Activated CD4-positive, alpha-beta T cell treated with anti-CD3 and anti-CD28 coated beads for 36 hours (primary cell): Measurements from ENCODE around the gene UBE3B. TPM values are rescaled to one million over a fixed set of nuclear protein-coding genes. Genes with fewer than 3 reads are reported as not detected.

ENCODE experiments used
- ATAC-seq: fragments of 200-7000 bp; cut with Tn5 transposase; one replicate; pipeline ENCODE4 v1.10.0; 2021; ENCODE audit warnings: mild to moderate bottlenecking, moderate library complexity
- CTCF ChIA-PET: fragments of 350-600 bp; sonication (Branson Sonifier 250); formaldehyde crosslinking; loops from one replicate; lab custom pipeline; 2021; ENCODE audit warnings: antibody characterized with exemption; lab: Charles Lee
- POLR2A ChIA-PET: fragments of 350-600 bp; sonication (Branson Sonifier 250); formaldehyde crosslinking; loops from one replicate; lab custom pipeline; 2021; ENCODE audit warnings: antibody characterized with exemption, inconsistent platforms; lab: Charles Lee
- DNase-seq: peaks from one replicate; pipeline ENCODE4 v3.0.0-alpha.2; 2020
- H3K27ac Mint-ChIP-seq: one replicate; pipeline ENCODE4 v1.8.0; 2021; ENCODE audit warnings: mixed read lengths
- H3K27me3 Mint-ChIP-seq: one replicate; pipeline ENCODE4 v1.8.0; 2021; ENCODE audit warnings: mixed read lengths
- H3K36me3 Mint-ChIP-seq: one replicate; pipeline ENCODE4 v1.8.0; 2021; ENCODE audit warnings: low read depth, mixed read lengths
- H3K4me1 Mint-ChIP-seq: one replicate; pipeline ENCODE4 v1.8.0; 2021; ENCODE audit warnings: mixed read lengths
- H3K4me3 Mint-ChIP-seq: one replicate; pipeline ENCODE4 v1.8.0; 2021; ENCODE audit warnings: mild to moderate bottlenecking, moderate library complexity, mixed read lengths
- H3K9me3 Mint-ChIP-seq: one replicate; pipeline ENCODE4 v1.8.0; 2021; ENCODE audit warnings: low read depth, mixed read lengths
- intact Hi-C, 2 experiments: fragments of 100-400 bp; cut with DNase I in 1 of 2; cut with micrococcal nuclease in 1 of 2; formaldehyde crosslinking; loops; one replicate each; pipeline versions ENCODE4 v1.14.2 to v1.15.1; 2022 to 2024; cut with DNase I, micrococcal nuclease
- total RNA-seq, 2 experiments: library from RNA; stranded (reverse); gene quantifications; one replicate each; pipeline ENCODE4 v1.2.3, GENCODE V29; 2021

The UBE3B gene
- total RNA-seq, 2 experiments from 2014 or later: 25.7 to 27.2 TPM

DNA sequence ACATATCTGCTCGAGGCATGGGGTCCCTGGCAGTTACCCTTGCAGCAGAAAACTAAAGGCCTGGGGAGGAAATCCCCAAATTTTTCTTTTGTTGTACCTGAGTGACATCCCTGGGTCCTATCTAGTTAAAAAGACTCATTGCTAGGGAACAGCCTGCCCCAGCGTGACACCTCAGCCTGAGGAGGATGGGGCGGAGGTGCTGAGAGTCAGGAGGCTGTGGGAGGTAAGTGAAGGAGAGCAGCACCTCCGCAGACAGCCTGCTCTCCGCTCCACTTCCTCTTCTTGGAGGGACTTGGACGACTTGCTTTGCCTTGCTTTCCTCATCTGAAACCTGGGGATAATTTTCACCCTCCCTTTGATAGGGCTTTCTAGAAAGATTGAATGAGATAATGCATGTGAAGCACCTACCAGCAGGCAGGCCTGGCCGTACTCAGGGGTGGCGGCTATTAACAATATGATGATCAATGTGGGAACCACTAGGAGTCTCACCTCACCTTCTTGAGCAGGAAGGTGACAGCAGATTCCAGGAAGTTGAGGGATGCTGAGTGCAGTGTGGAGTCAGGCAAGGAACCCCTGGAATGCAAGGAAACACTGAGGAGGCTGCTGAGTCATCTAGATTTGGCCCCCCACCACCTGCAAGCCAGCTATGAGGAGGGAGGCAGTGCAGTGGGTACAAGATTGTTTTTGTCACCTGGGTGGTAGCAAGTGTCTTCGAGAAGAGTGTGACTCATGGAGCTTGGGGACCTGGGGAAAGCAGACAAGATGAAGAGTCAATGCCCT, 23.2 kb downstream of the UBE3B start:
- Mint-ChIP-seq H3K4me1 (no peaks in the 10 kb centered on the region), H3K4me3 (no peak overlapping the region), H3K27ac (no peak overlapping the region), H3K36me3 (peaks cover 50% of the 10 kb centered on the region), H3K9me3 (no peaks in the 10 kb centered on the region), H3K27me3 (no peaks in the 10 kb centered on the region)
- POLR2A ChIA-PET: no interaction called here
- CTCF ChIA-PET: no interaction called here
- ATAC-seq (no peak), DNase-seq (no peak)
- intact Hi-C loops: no loop called here

DNA sequence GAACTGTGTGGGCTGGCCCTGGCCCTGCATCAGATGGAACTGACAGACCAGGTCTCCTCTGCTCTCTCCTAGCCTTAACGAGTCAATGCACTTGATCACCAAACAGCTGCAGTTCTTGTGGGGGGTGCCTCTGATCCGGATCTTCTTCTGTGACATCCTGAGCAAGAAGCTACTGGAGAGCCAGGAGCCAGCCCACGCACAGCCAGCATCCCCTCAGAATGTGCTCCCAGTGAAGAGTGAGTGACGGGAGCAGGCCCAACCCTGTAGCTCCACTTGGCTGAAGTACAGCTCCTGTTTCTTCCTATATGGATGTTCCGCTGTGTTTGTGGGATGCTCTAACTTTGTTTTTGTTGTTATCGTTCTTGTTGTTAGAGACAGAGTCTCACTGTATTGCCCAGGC, 23.9 kb downstream of the UBE3B start:
- Mint-ChIP-seq H3K27ac (no peak overlapping the region), H3K4me3 (no peak overlapping the region), H3K36me3 (peaks cover 50% of the 10 kb centered on the region), H3K9me3 (no peaks in the 10 kb centered on the region), H3K4me1 (no peaks in the 10 kb centered on the region), H3K27me3 (no peaks in the 10 kb centered on the region)
- POLR2A ChIA-PET: no interaction called here
- DNase-seq (no peak), ATAC-seq (no peak)
- intact Hi-C loops: no loop called here
- CTCF ChIA-PET: interaction anchor here (0.6 kb wide), 1 partner anchor 11 kb away, joined by 3 read pairs; no protein-coding TSS in a partner anchor

DNA sequence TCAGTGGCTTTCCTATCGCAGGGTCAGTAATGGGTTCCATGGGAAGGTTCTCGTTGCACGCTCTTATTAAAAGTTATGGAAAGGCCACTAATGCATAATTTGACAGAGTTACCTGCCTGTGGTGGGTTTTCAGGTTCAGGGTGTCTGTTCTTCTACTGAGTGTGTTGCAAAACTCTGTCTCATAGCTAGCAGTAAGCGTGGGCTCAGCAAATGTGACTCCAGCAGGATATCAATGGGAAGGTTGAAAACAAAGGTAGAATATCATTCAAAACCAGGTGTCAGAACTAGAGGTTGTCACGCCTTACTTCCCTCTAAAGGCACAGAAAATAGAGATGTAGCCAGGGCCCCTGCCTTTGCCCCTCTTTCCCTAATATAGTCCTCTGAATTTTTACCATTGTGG, 24.9 kb downstream of the UBE3B start:
- Mint-ChIP-seq H3K4me1 (no peaks in the 10 kb centered on the region), H3K27me3 (no peaks in the 10 kb centered on the region), H3K9me3 (no peaks in the 10 kb centered on the region), H3K36me3 (peaks cover 46% of the 10 kb centered on the region), H3K27ac (no peak overlapping the region), H3K4me3 (no peak overlapping the region)
- intact Hi-C loops: no loop called here
- POLR2A ChIA-PET: no interaction called here
- CTCF ChIA-PET: interaction anchor here (0.7 kb wide), 1 partner anchor 730 kb away, joined by 3 read pairs; no protein-coding TSS in a partner anchor
- DNase-seq: no peak
- ATAC-seq: no peak

DNA sequence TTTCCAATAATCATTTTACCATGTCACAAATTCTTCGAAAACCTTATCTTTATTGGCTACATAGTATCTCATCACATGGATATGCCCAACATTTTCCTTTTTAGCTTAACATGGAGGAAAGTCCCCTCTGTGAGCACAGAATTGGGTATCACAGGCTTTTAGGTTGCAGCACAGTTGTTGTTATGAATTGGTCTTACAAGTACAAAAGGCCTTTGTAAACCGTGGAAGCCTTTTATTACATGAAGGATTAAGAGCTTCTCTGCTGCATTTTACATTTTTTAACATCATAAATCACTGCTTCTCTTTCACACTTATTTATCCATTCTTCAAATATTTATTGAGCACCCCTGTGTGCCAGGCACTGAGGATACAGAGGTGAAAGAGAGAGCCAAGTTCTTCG, 26.2 kb downstream of the UBE3B start:
- intact Hi-C loops: no loop called here
- no peaks in the 10 kb centered on the region for H3K4me1 Mint-ChIP-seq
- peaks cover 37% of the 10 kb centered on the region for H3K36me3 Mint-ChIP-seq
- no peaks in the 10 kb centered on the region for H3K27me3 Mint-ChIP-seq
- ChIA-PET POLR2A (no interaction called here), CTCF (interaction anchor here (0.9 kb wide), 1 partner anchor 94 kb away, joined by 4 read pairs; no protein-coding TSS in a partner anchor)
- DNase-seq: no peak
- H3K27ac Mint-ChIP-seq: no peak overlapping the region
- ATAC-seq: no peak
- H3K9me3 Mint-ChIP-seq: no peaks in the 10 kb centered on the region
- no peak overlapping the region for H3K4me3 Mint-ChIP-seq

DNA sequence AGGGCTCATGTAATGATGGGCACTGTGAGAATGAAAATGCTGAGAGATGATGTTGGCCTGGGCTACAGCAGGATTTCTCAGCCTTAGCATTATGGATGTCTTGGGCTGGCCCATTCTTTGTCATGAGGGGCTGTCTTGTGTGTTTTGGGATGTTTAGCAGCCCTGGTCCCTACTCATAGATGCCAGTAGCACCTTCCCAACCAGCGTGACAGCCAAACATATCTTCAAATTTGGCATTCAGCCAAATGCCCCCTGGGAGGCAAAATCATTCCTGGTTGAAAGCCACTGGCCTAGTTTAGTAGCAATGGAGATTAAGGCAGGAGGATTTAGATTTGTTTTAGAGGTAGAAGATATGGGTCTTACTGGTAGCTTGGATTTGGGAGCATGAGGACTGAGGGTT, 26.6 kb downstream of the UBE3B start:
- no peaks in the 10 kb centered on the region for H3K27me3 Mint-ChIP-seq
- intact Hi-C loops: no loop called here
- no peak for DNase-seq
- peak overlapping the region; percentile 9 for H3K27ac Mint-ChIP-seq
- peaks cover 36% of the 10 kb centered on the region for H3K36me3 Mint-ChIP-seq
- CTCF ChIA-PET: interaction anchor here (0.6 to 0.9 kb wide), 2 partner anchors 94 to 206 kb away, joined by 3 to 4 read pairs; no protein-coding TSS in a partner anchor
- ATAC-seq: no peak
- H3K4me1 Mint-ChIP-seq: no peaks in the 10 kb centered on the region
- H3K9me3 Mint-ChIP-seq: no peaks in the 10 kb centered on the region
- POLR2A ChIA-PET: no interaction called here
- H3K4me3 Mint-ChIP-seq: no peak overlapping the region

DNA sequence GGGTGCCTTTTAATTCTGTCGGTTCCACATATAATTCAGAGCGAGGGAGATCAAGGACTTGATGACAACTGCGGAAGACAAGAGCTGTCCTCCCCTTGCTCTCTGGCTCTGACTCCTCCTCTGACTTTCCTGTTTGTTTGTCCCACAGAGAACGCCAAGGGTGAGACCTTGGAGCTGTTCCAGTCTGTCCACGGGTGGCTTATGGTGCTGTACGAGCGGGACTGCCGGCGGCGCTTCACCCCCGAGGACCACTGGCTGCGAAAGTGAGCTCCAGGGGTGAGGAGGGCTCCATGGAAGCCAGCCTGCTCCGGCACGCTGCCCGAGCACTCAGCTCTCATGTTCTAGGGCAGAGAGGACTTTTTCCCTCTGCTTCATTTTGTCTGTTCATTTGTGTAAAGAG, 32.8 kb downstream of the UBE3B start:
- intact Hi-C loops: no loop called here
- H3K9me3 Mint-ChIP-seq: no peaks in the 10 kb centered on the region
- H3K4me1 Mint-ChIP-seq: no peaks in the 10 kb centered on the region
- POLR2A ChIA-PET: no interaction called here
- DNase-seq: no peak
- ATAC-seq: no peak
- H3K27ac Mint-ChIP-seq: no peak overlapping the region
- H3K4me3 Mint-ChIP-seq: no peak overlapping the region
- CTCF ChIA-PET: interaction anchor here (0.8 to 1.3 kb wide), 2 partner anchors 9 to 592 kb away, joined by 3 read pairs; no protein-coding TSS in a partner anchor
- H3K36me3 Mint-ChIP-seq: peaks cover 42% of the 10 kb centered on the region
- no peaks in the 10 kb centered on the region for H3K27me3 Mint-ChIP-seq

DNA sequence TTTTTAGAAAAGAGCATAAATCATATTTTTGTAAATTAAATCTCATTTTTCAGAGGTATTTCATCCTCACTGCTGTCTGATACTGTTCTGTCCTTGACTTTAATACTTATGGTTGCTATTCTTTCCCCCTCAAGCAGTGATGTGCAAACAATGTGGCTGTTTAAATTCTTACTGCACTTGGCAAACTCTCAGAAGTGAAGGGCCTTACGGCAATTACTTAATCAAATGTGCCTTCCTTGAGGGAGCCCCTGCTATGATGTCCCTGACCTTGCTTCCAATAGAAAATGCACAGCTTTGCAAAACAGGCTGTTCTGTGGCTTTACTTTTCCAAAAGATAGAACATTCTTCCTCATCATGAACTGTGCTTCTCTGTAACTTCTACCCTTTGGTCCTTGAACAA, 35.2 kb downstream of the UBE3B start:
- ChIA-PET POLR2A (no interaction called here), CTCF (interaction anchor here (0.6 kb wide), 1 partner anchor 285 kb away, joined by 3 read pairs; no protein-coding TSS in a partner anchor)
- peaks cover 54% of the 10 kb centered on the region for H3K36me3 Mint-ChIP-seq
- H3K27me3 Mint-ChIP-seq: no peaks in the 10 kb centered on the region
- intact Hi-C loops: no loop called here
- ATAC-seq (no peak), DNase-seq (no peak)
- H3K27ac Mint-ChIP-seq: no peak overlapping the region
- no peaks in the 10 kb centered on the region for H3K4me1 Mint-ChIP-seq
- no peak overlapping the region for H3K4me3 Mint-ChIP-seq
- H3K9me3 Mint-ChIP-seq: no peaks in the 10 kb centered on the region

DNA sequence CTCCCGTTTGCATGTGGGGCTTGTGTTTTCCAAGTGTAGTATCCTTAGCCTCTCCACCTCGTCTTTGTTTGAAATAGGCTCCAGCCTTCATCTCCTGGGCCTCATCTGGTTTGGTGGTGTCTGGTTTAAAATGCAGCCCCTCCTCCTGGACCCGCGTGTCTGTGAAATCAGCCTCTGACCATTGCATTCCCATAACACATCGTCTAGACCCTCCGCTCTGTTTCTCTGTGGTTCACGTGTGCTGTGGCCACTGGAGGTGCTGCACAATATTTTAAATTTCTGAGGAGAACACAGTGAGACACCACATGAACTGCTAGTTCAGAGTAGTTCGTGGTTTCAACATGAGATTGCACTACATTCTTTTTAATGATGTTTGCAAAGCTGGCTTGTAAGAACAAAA, 35.6 kb downstream of the UBE3B start:
- Mint-ChIP-seq H3K27ac (no peak overlapping the region), H3K4me1 (no peaks in the 10 kb centered on the region), H3K27me3 (no peaks in the 10 kb centered on the region), H3K9me3 (no peaks in the 10 kb centered on the region), H3K36me3 (peaks cover 57% of the 10 kb centered on the region), H3K4me3 (no peak overlapping the region)
- ATAC-seq (no peak), DNase-seq (no peak)
- intact Hi-C loops: no loop called here
- CTCF ChIA-PET: interaction anchor here (0.6 kb wide), 1 partner anchor 285 kb away, joined by 3 read pairs; no protein-coding TSS in a partner anchor
- POLR2A ChIA-PET: no interaction called here

DNA sequence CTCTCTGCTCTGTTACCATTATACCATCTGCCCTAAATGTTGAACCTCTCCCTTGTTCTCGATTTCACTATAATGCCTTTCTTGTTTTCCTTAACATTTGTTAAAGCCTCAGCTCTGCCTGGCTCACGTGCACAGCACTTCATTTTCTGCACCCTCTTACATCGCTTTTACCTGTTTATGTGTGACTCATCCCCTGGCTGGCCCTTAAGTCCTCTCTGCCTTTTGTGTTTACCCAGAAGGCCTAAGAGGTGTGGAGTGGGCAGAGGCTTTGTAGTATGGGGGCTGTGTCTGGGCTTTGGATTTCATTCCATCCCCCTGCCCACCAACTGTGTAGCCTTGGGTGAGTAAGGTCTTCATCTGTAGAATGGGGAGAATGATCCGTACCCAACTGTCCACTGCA, 36.5 kb downstream of the UBE3B start:
- H3K36me3 Mint-ChIP-seq: peaks cover 62% of the 10 kb centered on the region
- POLR2A ChIA-PET: no interaction called here
- CTCF ChIA-PET: no interaction called here
- no peak for ATAC-seq
- no peaks in the 10 kb centered on the region for H3K27me3 Mint-ChIP-seq
- intact Hi-C loops: no loop called here
- no peaks in the 10 kb centered on the region for H3K4me1 Mint-ChIP-seq
- H3K27ac Mint-ChIP-seq: no peak overlapping the region
- DNase-seq: no peak
- H3K4me3 Mint-ChIP-seq: no peak overlapping the region
- no peaks in the 10 kb centered on the region for H3K9me3 Mint-ChIP-seq

DNA sequence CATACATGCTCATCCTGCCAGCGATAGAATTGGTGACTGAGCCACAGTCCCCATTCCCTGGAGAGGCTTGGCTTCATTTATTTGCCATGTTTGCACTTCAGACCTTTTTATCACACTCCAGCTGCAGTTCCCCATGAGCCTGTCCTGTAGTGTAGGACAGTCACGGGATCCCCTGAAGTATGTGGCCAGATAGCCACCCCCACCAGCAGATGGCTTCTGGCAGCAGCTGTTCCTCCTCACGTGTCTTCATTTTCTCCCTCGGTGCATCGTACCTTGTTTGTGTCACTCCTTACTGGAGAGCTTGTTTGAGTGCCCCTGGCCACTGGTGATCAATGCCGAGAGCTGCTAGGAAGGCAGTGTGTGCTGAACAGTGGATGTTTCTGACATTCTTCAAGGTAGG, 40.2 kb downstream of the UBE3B start:
- intact Hi-C loops: loop anchor here (1.0 to 5.0 kb wide), 5 partner anchors 80 to 328 kb away; no protein-coding TSS in a partner anchor
- H3K27ac Mint-ChIP-seq: no peak overlapping the region
- H3K4me3 Mint-ChIP-seq: no peak overlapping the region
- ChIA-PET CTCF (interaction anchor here (0.8 to 1.6 kb wide), 6 partner anchors 8 to 259 kb away, joined by 3 to 4 read pairs (median 3); no protein-coding TSS in a partner anchor), POLR2A (no interaction called here)
- H3K36me3 Mint-ChIP-seq: peaks cover 53% of the 10 kb centered on the region
- ATAC-seq (no peak), DNase-seq (no peak)
- H3K9me3 Mint-ChIP-seq: no peaks in the 10 kb centered on the region
- no peaks in the 10 kb centered on the region for H3K4me1 Mint-ChIP-seq
- H3K27me3 Mint-ChIP-seq: no peaks in the 10 kb centered on the region

DNA sequence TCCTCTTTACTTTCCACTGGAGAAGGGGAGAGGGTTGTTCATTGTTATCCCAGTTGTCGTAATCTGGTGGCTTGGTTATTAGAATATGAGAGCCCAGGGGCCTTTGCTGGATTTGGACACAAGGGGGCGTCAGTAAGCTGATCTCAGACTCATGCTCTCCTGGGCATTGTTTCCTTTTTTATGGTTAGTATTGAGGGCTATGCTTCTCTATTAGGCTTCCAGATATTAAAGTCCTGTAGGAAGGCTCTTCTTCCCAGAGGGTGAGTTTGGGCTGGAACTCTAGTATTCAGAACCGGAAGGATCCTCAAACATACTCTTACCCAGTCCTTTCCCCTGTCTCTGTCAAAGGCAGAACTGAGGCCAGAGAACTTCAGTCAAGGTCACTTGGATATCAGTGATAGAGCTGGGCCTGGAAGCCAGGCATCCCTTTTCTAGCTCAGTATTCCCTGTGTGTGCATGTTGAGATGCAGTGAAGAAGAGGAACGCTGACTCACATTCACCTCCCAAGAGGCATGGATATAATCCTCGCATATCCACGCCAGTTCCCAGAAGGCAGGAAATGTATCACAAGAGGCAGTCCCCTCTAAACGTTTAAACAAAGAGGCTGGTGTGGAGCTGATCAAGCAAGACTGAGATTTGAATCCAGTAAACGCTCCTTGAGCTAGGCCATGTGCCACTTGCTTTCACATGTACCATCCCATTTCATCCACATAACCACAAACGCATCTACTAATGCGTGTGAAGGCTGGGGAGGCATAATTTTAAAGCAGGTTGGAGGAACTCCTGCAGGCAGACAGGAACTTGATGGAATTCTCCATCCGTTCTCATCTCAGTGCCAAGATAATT, 41.6 kb downstream of the UBE3B start:
- intact Hi-C loops: loop anchor here (1.0 to 5.0 kb wide), 5 partner anchors 78 to 326 kb away; no protein-coding TSS in a partner anchor
- POLR2A ChIA-PET: no interaction called here
- CTCF ChIA-PET: interaction anchor here (0.6 to 2.8 kb wide), 19 partner anchors 9 to 1268 kb away, joined by 3 to 11 read pairs (median 3); no protein-coding TSS in a partner anchor
- peak; percentile 63 for ATAC-seq
- H3K4me1 Mint-ChIP-seq: no peaks in the 10 kb centered on the region
- H3K27me3 Mint-ChIP-seq: no peaks in the 10 kb centered on the region
- H3K36me3 Mint-ChIP-seq: peaks cover 48% of the 10 kb centered on the region
- H3K9me3 Mint-ChIP-seq: no peaks in the 10 kb centered on the region
- no peak overlapping the region for H3K27ac Mint-ChIP-seq
- DNase-seq: peak; percentile 75
- no peak overlapping the region for H3K4me3 Mint-ChIP-seq
